Measurements from ENCODE around the gene HCFC1R1. TPM values are rescaled to one million over a fixed set of nuclear protein-coding genes. Genes with fewer than 3 reads are reported as not detected.

Gene HCFC1R1
- total RNA-seq, 1 experiment from 2014 or later, result 20.4 TPM

DNA sequence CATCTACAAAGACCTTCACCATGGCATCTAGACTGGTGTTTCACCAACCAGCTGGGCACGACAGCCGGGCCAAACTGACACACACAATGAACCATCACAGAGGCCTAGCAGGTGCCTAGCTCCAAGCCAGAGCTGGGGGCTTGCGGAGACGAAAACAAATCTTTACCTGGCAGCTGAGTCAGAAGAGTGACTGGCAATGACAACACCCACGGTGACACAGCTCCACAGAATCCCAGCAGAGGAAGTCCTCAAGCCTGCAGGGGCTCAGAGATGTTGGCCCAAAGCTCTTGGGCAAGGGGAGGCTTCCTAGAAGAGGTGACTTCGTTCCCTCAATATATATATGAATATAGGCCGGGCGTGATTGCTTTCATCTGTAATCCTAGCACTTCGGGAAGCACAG is 27.8 kb upstream of the HCFC1R1 start:
- no TSS peak for BruUV-seq (replicated peaks)
- intact Hi-C loops (cut with micrococcal nuclease), result no loop called here
- Mint-ChIP-seq H3K9me3 (ENCODE audit: unreplicated experiment) (no peaks in the 10 kb centered on the region), H3K27ac (ENCODE audit: low read depth, unreplicated experiment) (no peak overlapping the region), H3K4me3 (ENCODE audit: unreplicated experiment) (no peak overlapping the region), H3K27me3 (ENCODE audit: insufficient read depth, unreplicated experiment) (peaks cover 38% of the 10 kb centered on the region), H3K4me1 (ENCODE audit: insufficient read depth, unreplicated experiment) (no peaks in the 10 kb centered on the region), H3K36me3 (ENCODE audit: insufficient read depth, unreplicated experiment) (no peaks in the 10 kb centered on the region)
- DNase-seq (ENCODE audit: unreplicated experiment), result no peak
- ChIA-PET CTCF (interaction anchor here (0.7 to 5.8 kb wide), 4 partner anchors 21 to 90 kb away, joined by 3 to 51 read pairs (median 4); no protein-coding TSS in a partner anchor), POLR2A (interaction anchor here (0.6 kb wide), 1 partner anchor 896 kb away, joined by 3 read pairs; the partner anchor contains the start of gene TRAF7)
- TF ChIP-seq, protein P1, sequence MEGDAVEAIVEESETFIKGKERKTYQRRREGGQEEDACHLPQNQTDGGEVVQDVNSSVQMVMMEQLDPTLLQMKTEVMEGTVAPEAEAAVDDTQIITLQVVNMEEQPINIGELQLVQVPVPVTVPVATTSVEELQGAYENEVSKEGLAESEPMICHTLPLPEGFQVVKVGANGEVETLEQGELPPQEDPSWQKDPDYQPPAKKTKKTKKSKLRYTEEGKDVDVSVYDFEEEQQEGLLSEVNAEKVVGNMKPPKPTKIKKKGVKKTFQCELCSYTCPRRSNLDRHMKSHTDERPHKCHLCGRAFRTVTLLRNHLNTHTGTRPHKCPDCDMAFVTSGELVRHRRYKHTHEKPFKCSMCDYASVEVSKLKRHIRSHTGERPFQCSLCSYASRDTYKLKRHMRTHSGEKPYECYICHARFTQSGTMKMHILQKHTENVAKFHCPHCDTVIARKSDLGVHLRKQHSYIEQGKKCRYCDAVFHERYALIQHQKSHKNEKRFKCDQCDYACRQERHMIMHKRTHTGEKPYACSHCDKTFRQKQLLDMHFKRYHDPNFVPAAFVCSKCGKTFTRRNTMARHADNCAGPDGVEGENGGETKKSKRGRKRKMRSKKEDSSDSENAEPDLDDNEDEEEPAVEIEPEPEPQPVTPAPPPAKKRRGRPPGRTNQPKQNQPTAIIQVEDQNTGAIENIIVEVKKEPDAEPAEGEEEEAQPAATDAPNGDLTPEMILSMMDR (IDR thresholded peaks at IDR 0.05; ENCODE audit: unreplicated experiment), result no peak

DNA sequence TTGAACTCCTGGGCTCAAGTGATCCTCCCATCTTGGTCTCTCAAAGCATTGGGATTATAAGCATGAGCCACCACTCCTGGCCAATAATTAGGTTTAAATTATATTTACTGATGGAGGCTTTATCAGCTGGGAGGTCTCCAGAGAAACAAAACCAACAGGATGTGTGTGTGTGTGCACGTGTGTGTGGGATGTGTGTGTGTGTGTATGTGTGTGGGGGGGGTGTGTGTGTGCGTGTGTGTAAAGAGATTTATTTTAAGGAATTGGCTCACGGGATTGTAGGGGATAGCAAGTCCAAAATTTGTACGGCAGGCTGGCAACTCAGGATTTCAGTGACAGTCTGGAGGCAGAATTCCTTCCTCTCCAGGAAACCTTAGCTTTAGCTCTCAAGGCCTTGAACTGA is 27.3 kb upstream of the HCFC1R1 start:
- intact Hi-C loops (cut with micrococcal nuclease), result no loop called here
- Mint-ChIP-seq H3K27ac (ENCODE audit: low read depth, unreplicated experiment) (no peak overlapping the region), H3K9me3 (ENCODE audit: unreplicated experiment) (no peaks in the 10 kb centered on the region), H3K4me3 (ENCODE audit: unreplicated experiment) (no peak overlapping the region), H3K4me1 (ENCODE audit: insufficient read depth, unreplicated experiment) (no peaks in the 10 kb centered on the region), H3K36me3 (ENCODE audit: insufficient read depth, unreplicated experiment) (no peaks in the 10 kb centered on the region), H3K27me3 (ENCODE audit: insufficient read depth, unreplicated experiment) (peaks cover 38% of the 10 kb centered on the region)
- ChIA-PET POLR2A (interaction anchor here (0.6 to 1.3 kb wide), 2 partner anchors 9 to 896 kb away, joined by 3 to 4 read pairs; partner anchors contain the start of gene TRAF7), CTCF (interaction anchor here (0.6 to 5.8 kb wide), 5 partner anchors 21 to 90 kb away, joined by 3 to 51 read pairs (median 4); no protein-coding TSS in a partner anchor)
- BruUV-seq (replicated peaks), result no TSS peak
- TF ChIP-seq, protein P1 (IDR thresholded peaks at IDR 0.05; ENCODE audit: unreplicated experiment), result no peak
- no peak for DNase-seq (ENCODE audit: unreplicated experiment)

DNA sequence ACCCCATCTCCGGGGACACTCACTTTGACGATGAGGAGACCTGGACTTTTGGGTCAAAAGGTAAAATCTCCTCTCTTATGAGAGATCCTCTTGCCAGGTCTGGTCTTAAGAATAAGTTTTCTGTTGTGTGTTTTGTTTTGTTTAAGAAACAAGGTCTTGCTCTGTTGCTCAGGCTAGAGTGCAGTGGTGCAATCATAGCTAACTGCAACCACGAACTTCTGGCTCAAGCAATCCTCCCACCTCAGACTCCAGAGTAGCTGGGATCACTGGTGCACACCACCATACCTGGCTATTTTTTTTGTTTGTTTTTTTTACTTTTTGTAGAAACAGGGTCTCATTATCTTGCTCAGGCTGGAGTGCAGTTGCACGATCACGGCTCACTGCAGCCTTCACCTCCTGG is 26.7 kb upstream of the HCFC1R1 start:
- Mint-ChIP-seq H3K4me3 (ENCODE audit: unreplicated experiment) (no peak overlapping the region), H3K4me1 (ENCODE audit: insufficient read depth, unreplicated experiment) (no peaks in the 10 kb centered on the region), H3K27ac (ENCODE audit: low read depth, unreplicated experiment) (no peak overlapping the region), H3K36me3 (ENCODE audit: insufficient read depth, unreplicated experiment) (no peaks in the 10 kb centered on the region), H3K9me3 (ENCODE audit: unreplicated experiment) (no peaks in the 10 kb centered on the region), H3K27me3 (ENCODE audit: insufficient read depth, unreplicated experiment) (peaks cover 40% of the 10 kb centered on the region)
- ChIA-PET CTCF (interaction anchor here (0.5 to 5.8 kb wide), 5 partner anchors 20 to 359 kb away, joined by 3 to 51 read pairs (median 4); no protein-coding TSS in a partner anchor), POLR2A (interaction anchor here (1.1 to 1.3 kb wide), 2 partner anchors 9 to 13 kb away, joined by 3 to 4 read pairs; no protein-coding TSS in a partner anchor)
- no peak for DNase-seq (ENCODE audit: unreplicated experiment)
- intact Hi-C loops (cut with micrococcal nuclease), result no loop called here
- no TSS peak for BruUV-seq (replicated peaks)
- TF ChIP-seq, protein P1 (IDR thresholded peaks at IDR 0.05; ENCODE audit: unreplicated experiment), result no peak

DNA sequence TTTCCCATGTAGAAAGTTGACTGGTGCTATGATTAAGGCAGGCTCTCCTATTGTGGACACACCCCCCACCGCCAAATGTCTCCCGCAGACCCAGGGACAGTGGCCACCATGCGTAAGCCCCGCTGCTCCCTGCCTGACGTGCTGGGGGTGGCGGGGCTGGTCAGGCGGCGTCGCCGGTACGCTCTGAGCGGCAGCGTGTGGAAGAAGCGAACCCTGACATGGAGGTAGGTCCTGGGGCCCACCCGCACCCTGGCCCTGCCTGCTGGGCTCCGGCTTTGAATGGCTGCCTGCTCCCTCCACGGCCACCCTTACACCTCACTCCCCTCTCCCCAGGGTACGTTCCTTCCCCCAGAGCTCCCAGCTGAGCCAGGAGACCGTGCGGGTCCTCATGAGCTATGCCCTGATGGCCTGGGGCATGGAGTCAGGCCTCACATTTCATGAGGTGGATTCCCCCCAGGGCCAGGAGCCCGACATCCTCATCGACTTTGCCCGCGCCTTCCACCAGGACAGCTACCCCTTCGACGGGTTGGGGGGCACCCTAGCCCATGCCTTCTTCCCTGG is 26.3 kb upstream of the HCFC1R1 start:
- peaks cover 45% of the 10 kb centered on the region for H3K27me3 Mint-ChIP-seq (ENCODE audit: insufficient read depth, unreplicated experiment)
- no peaks in the 10 kb centered on the region for H3K36me3 Mint-ChIP-seq (ENCODE audit: insufficient read depth, unreplicated experiment)
- ChIA-PET POLR2A (interaction anchor here (1.1 to 3.0 kb wide), 3 partner anchors 10 to 19 kb away, joined by 3 to 7 read pairs (median 4); no protein-coding TSS in a partner anchor), CTCF (interaction anchor here (0.5 to 5.8 kb wide), 4 partner anchors 19 to 360 kb away, joined by 3 to 51 read pairs (median 12); no protein-coding TSS in a partner anchor)
- BruUV-seq (replicated peaks), result no TSS peak
- H3K9me3 Mint-ChIP-seq (ENCODE audit: unreplicated experiment), result no peaks in the 10 kb centered on the region
- H3K4me3 Mint-ChIP-seq (ENCODE audit: unreplicated experiment), result no peak overlapping the region
- H3K4me1 Mint-ChIP-seq (ENCODE audit: insufficient read depth, unreplicated experiment), result no peaks in the 10 kb centered on the region
- intact Hi-C loops (cut with micrococcal nuclease), result no loop called here
- no peak overlapping the region for H3K27ac Mint-ChIP-seq (ENCODE audit: low read depth, unreplicated experiment)
- TF ChIP-seq, protein P1 (IDR thresholded peaks at IDR 0.05; ENCODE audit: unreplicated experiment), result no peak
- DNase-seq (ENCODE audit: unreplicated experiment), result no peak
